Liver (tissue), 9 donors: ENCODE data around the gene FBXO48. TPM values are rescaled to one million over a fixed set of nuclear protein-coding genes. Genes with fewer than 3 reads are reported as not detected.

ENCODE experiments used
- DNase-seq: peaks from one replicate; pipeline ENCODE4 v3.0.0-alpha.2; 2017; ENCODE audit warnings: low spot score
- H3K27ac ChIP-seq, 2 donors: one replicate each; pipeline ENCODE4 v1.7.0; 2013; ENCODE audit warnings: inconsistent platforms in 2 of 2, low read length in 2 of 2, control low read depth in 1 of 2, low read depth in 1 of 2, mild to moderate bottlenecking in 1 of 2
- H3K27me3 ChIP-seq, 4 donors: one replicate each; pipeline versions ENCODE4 v1.6.1 to v1.7.0; 2013; ENCODE audit warnings: low read length in 3 of 4, inconsistent platforms in 1 of 4, mild to moderate bottlenecking in 1 of 4, moderate library complexity in 1 of 4; ENCODE audit not compliant: control insufficient read depth in 4 of 4, insufficient read depth in 4 of 4
- H3K36me3 ChIP-seq, 4 donors: one replicate each; pipeline versions ENCODE4 v1.6.1 to v1.7.0; 2013; ENCODE audit warnings: low read length in 3 of 4, mild to moderate bottlenecking in 3 of 4, low read depth in 1 of 4, moderate library complexity in 1 of 4; ENCODE audit not compliant: control insufficient read depth in 4 of 4, insufficient read depth in 3 of 4
- H3K4me1 ChIP-seq, 4 donors: one replicate each; pipeline versions ENCODE4 v1.6.1 to v1.7.0; 2013; ENCODE audit warnings: low read length in 3 of 4, mild to moderate bottlenecking in 3 of 4, moderate library complexity in 1 of 4; ENCODE audit not compliant: control insufficient read depth in 4 of 4, insufficient read depth in 4 of 4
- H3K4me3 ChIP-seq, 3 donors: one replicate each; pipeline versions ENCODE4 v1.6.1 to v1.7.0; 2013; ENCODE audit warnings: low read length in 3 of 3, control low read depth in 1 of 3, low read depth in 1 of 3, mild to moderate bottlenecking in 1 of 3
- H3K9ac ChIP-seq, 2 donors: one replicate each; pipeline ENCODE4 v1.7.0; 2013; ENCODE audit warnings: low read length in 2 of 2, mild to moderate bottlenecking in 2 of 2, moderate library complexity in 2 of 2, control low read depth in 1 of 2, low read depth in 1 of 2
- H3K9me3 ChIP-seq, 4 donors: one replicate each; pipeline versions ENCODE4 v1.6.1 to v1.7.0; 2013; ENCODE audit warnings: low read length in 3 of 4; ENCODE audit not compliant: control insufficient read depth in 4 of 4
- ATF3 ChIP-seq: IDR thresholded peaks from 2 replicates; pipeline ENCODE4 v1.6.1; 2016; ENCODE audit warnings: antibody characterized with exemption
- CTCF ChIP-seq: fragments of 150-350 bp; IDR thresholded peaks from 2 replicates; pipeline ENCODE4 v1.5.1; 2017; ENCODE audit warnings: improper control_type of control experiment, low read depth, low read length; ENCODE audit not compliant: missing input control
- EGR1 ChIP-seq, 2 donors: IDR thresholded peaks; 2 replicates each; pipeline ENCODE4 v1.6.1; 2016 to 2018; ENCODE audit warnings: antibody characterized with exemption in 2 of 2, low read depth in 2 of 2
- FOXA1 ChIP-seq: IDR thresholded peaks from 2 replicates; pipeline ENCODE4 v1.6.1; 2016; ENCODE audit warnings: antibody characterized with exemption
- FOXA2 ChIP-seq: IDR thresholded peaks from 2 replicates; pipeline ENCODE4 v1.6.1; 2016; ENCODE audit warnings: antibody characterized with exemption
- GABPA ChIP-seq, 2 donors: IDR thresholded peaks in 1 of 2; conservative IDR thresholded peaks in 1 of 2; 2 replicates each; pipeline ENCODE4 v1.6.1; 2016; ENCODE audit warnings: antibody characterized with exemption in 2 of 2, mild to moderate bottlenecking in 1 of 2, moderate library complexity in 1 of 2
- HNF4A ChIP-seq, 2 donors: conservative IDR thresholded peaks; 2 replicates each; pipeline ENCODE4 v1.6.1; 2016; ENCODE audit warnings: antibody characterized with exemption in 2 of 2, mild to moderate bottlenecking in 2 of 2
- HNF4G ChIP-seq: IDR thresholded peaks from 2 replicates; pipeline ENCODE4 v1.6.1; 2016; ENCODE audit warnings: antibody characterized with exemption
- JUND ChIP-seq, 2 donors: IDR thresholded peaks; 2 replicates each; pipeline ENCODE4 v1.6.1; 2016; ENCODE audit warnings: antibody characterized with exemption in 2 of 2
- MAX ChIP-seq: IDR thresholded peaks from 2 replicates; pipeline ENCODE4 v1.6.1; 2016; ENCODE audit warnings: antibody characterized with exemption
- NR2F2 ChIP-seq: IDR thresholded peaks from 2 replicates; pipeline ENCODE4 v1.6.1; 2016; ENCODE audit warnings: antibody characterized with exemption
- RAD21 ChIP-seq, 2 donors: IDR thresholded peaks; 2 replicates each; pipeline ENCODE4 v1.6.1; 2016; ENCODE audit warnings: antibody characterized with exemption in 2 of 2, mild to moderate bottlenecking in 2 of 2
- REST ChIP-seq: IDR thresholded peaks from 2 replicates; pipeline ENCODE4 v1.6.1; 2016; ENCODE audit warnings: antibody characterized with exemption, mild to moderate bottlenecking
- RXRA ChIP-seq, 2 donors: IDR thresholded peaks; 2 replicates each; pipeline ENCODE4 v1.6.1; 2017 to 2018; ENCODE audit warnings: antibody characterized with exemption in 2 of 2, mild to moderate bottlenecking in 1 of 2
- SP1 ChIP-seq: IDR thresholded peaks from 2 replicates; pipeline ENCODE4 v1.6.1; 2018; ENCODE audit warnings: antibody characterized with exemption, mild to moderate bottlenecking
- TAF1 ChIP-seq: conservative IDR thresholded peaks from 2 replicates; pipeline ENCODE4 v1.6.1; 2016; ENCODE audit warnings: antibody characterized with exemption, mild to moderate bottlenecking
- YY1 ChIP-seq: IDR thresholded peaks from 2 replicates; pipeline ENCODE4 v1.6.1; 2016; ENCODE audit warnings: antibody characterized with exemption, mild to moderate bottlenecking
- ZBTB33 ChIP-seq: IDR thresholded peaks from 2 replicates; pipeline ENCODE4 v1.6.1; 2016; ENCODE audit warnings: antibody characterized with exemption
- WGBS: extraction: QIAGEN DNeasy Blood & Tissue Kit; methylation state at CpG from one replicate; pipeline ENCODE4 v1.1.7; 2013; 5-methylcytosine and 5-hydroxymethylcytosine counted together
- polyA plus RNA-seq, 2 donors: library from polyadenylated mRNA; stranded (reverse) in 1 of 2; unstranded in 1 of 2; fragments of 200-250 nt in 1 of 2; fragments of >200 nt in 1 of 2; fragmentation: Nextera tagmentation in 1 of 2; extraction: Ambion mirVana in 1 of 2; gene quantifications; one replicate each; pipeline versions ENCODE4 v1.2.1 to v1.2.3, GENCODE V29; 2013 to 2015
- total RNA-seq, 2 donors: library from RNA; depleted of rRNA; stranded (reverse); fragments of >200 nt; gene quantifications; one replicate each; pipeline ENCODE4 v1.2.3, GENCODE V29; 2014
- donor health status: healthy.
- donor health status: healthy.
- donor health status: healthy.
- donor health status: healthy.
- donor health status: healthy.

The FBXO48 gene
- total and polyA plus RNA-seq, 4 donors: 0.45 to 1.0 (median 0.75) TPM

DNA sequence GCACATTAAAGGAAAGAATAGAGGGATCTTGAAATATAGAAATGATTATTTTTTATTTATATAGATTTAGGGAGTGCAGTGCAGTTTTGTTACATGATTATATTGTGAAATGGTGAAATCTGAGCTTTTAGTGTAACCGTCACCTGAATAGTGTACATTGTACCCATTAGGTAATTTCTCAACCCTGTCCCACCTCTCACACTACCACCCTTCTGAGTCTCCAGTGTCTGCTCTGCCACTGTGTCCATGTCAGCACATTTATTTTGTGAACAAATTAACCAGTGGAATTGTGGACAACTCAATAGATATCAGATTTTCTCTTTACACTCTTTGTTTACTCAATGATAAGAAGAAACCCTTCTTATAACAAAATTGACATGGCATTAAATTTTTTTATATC is 24.5 kb upstream of the FBXO48 start:
- H3K27ac ChIP-seq: peak overlapping the region; percentile 49 to 62
- no peak overlapping the region for H3K4me3 ChIP-seq
- no peaks in the 10 kb centered on the region for H3K27me3 ChIP-seq
- H3K4me1 ChIP-seq: peaks cover 0 to 28% (median 20%) of the 10 kb centered on the region in 4 donors
- peaks cover 0 to 4% (median 2%) of the 10 kb centered on the region in 4 donors for H3K9me3 ChIP-seq
- WGBS: 45% methylated on average over 1 of the region's 1 CpG
- TF ChIP-seq ZBTB33 (peak; percentile 57), HNF4A (conservative IDR thresholded peaks at IDR 0.05) (peak; percentile 67 to 81), GABPA (IDR thresholded peaks at IDR 0.05 in 1 of 2, conservative IDR thresholded peaks at IDR 0.05 in 1 of 2) (no peak), JUND (IDR thresholded peaks at IDR 0.05) (peak in 1 of 2 donors; percentile 50), TAF1 (no peak), EGR1 (IDR thresholded peaks at IDR 0.05; ENCODE audit: low read depth in 2 of 2) (no peak), NR2F2 (no peak), YY1 (peak; percentile 66), SP1 (peak; percentile 12), MAX (peak; percentile 21), REST (peak; percentile 54), RXRA (IDR thresholded peaks at IDR 0.05) (peak; percentile 41 to 66), CTCF (no peak), RAD21 (IDR thresholded peaks at IDR 0.05) (peak; percentile 27 to 33), HNF4G (no peak), FOXA2 (peak; percentile 79), FOXA1 (peak; percentile 68), ATF3 (no peak)
- DNase-seq: no peak
- H3K9ac ChIP-seq: peak overlapping the region in 1 of 2 donors; percentile 14
- peaks cover 0 to 3% (median 0%) of the 10 kb centered on the region in 4 donors for H3K36me3 ChIP-seq
